B cell (primary cell): ENCODE results near the gene SNX32. TPM values are rescaled to one million over a fixed set of nuclear protein-coding genes. Genes with fewer than 3 reads are reported as not detected.

ENCODE experiments used
- ATAC-seq: fragments of 200-7000 bp; cut with Tn5 transposase; one replicate; pipeline ENCODE4 v1.10.0; 2021; ENCODE audit warnings: low read depth, mild to moderate bottlenecking, moderate number of reproducible peaks, moderate library complexity
- CTCF ChIA-PET: fragments of 350-600 bp; sonication (Branson Sonifier 250); formaldehyde crosslinking; loops from one replicate; lab custom pipeline; 2021; ENCODE audit warnings: antibody characterized with exemption, inconsistent platforms; lab: Charles Lee
- POLR2A ChIA-PET: fragments of 350-600 bp; sonication (Branson Sonifier 250); formaldehyde crosslinking; loops from one replicate; lab custom pipeline; 2021; ENCODE audit warnings: antibody characterized with exemption; lab: Charles Lee
- DNase-seq: peaks from one replicate; pipeline ENCODE4 v3.0.0; 2013
- H2AFZ ChIP-seq: 2 replicates; pipeline ENCODE4 v1.6.1; 2012; ENCODE audit warnings: mild to moderate bottlenecking, low read depth, low read length; ENCODE audit not compliant: insufficient read depth, poor library complexity, severe bottlenecking
- H3K27ac ChIP-seq, 2 donors: 1 replicate in 1 of 2; 2 replicates in 1 of 2; pipeline ENCODE4 v1.5.1; 2012 to 2013; ENCODE audit warnings: low read length in 2 of 2, mild to moderate bottlenecking in 2 of 2, moderate library complexity in 1 of 2
- H3K27me3 ChIP-seq, 4 experiments: fragments of 200-600 bp in 1 of 4; sonication (generic) in 1 of 4; replicated peaks in 1 of 4; 1 replicate in 2 of 4; 2 replicates in 2 of 4; pipeline versions ENCODE4 v1.6.1 to v1.7.0; 2013 to 2016; ENCODE audit warnings: low read length in 3 of 4, mild to moderate bottlenecking in 2 of 4, mixed read lengths in 1 of 4, moderate library complexity in 1 of 4; ENCODE audit not compliant: insufficient read depth in 4 of 4, control insufficient read depth in 3 of 4; ENCODE audit errors: control extremely low read depth in 1 of 4
- H3K36me3 ChIP-seq, 2 experiments: replicated peaks in 1 of 2; 1 replicate in 1 of 2; 2 replicates in 1 of 2; pipeline versions ENCODE4 v1.6.1 to v1.7.1; 2013; ENCODE audit warnings: low read length in 1 of 2; ENCODE audit not compliant: insufficient read depth in 2 of 2, control insufficient read depth in 1 of 2; ENCODE audit errors: control extremely low read depth in 1 of 2, extremely low read depth in 1 of 2
- H3K4me1 ChIP-seq, 2 donors: fragments of 200-600 bp in 1 of 2; sonication (generic) in 1 of 2; 1 replicate in 1 of 2; 2 replicates in 1 of 2; pipeline versions ENCODE4 v1.5.1 to v1.6.1; 2013 to 2017; ENCODE audit warnings: low read length in 2 of 2; ENCODE audit not compliant: control insufficient read depth in 2 of 2, insufficient read depth in 2 of 2
- H3K4me2 ChIP-seq: replicated peaks from 2 replicates; pipeline ENCODE3; 2012; ENCODE audit warnings: mild to moderate bottlenecking, low read depth, low read length; ENCODE audit not compliant: poor library complexity, severe bottlenecking
- H3K4me3 ChIP-seq, 5 experiments: fragments of 200-600 bp in 1 of 5; sonication (generic) in 1 of 5; 1 replicate in 3 of 5; 2 replicates in 2 of 5; pipeline versions ENCODE4 v1.5.1 to v1.7.0; 2011 to 2016; ENCODE audit warnings: low read length in 4 of 5, mild to moderate bottlenecking in 4 of 5, low read depth in 2 of 5, control low read depth in 1 of 5, moderate library complexity in 1 of 5; ENCODE audit not compliant: insufficient read depth in 1 of 5; ENCODE audit errors: control extremely low read depth in 1 of 5, extremely low read depth in 1 of 5
- H3K79me2 ChIP-seq: fragments of 200-600 bp; sonication (generic); one replicate; pipeline ENCODE4 v1.6.0; 2016; ENCODE audit warnings: low read length; ENCODE audit not compliant: control insufficient read depth, insufficient read depth
- H3K9ac ChIP-seq: fragments of 200-600 bp; sonication (generic); 2 replicates; pipeline ENCODE4 v1.6.1; 2017; ENCODE audit warnings: mild to moderate bottlenecking, low read length, moderate library complexity
- H3K9me3 ChIP-seq, 3 donors: one replicate each; pipeline versions ENCODE4 v1.6.1 to v1.7.1; 2013; ENCODE audit warnings: low read length in 2 of 3; ENCODE audit not compliant: control insufficient read depth in 2 of 3, insufficient read depth in 1 of 3; ENCODE audit errors: control extremely low read depth in 1 of 3
- H4K20me1 ChIP-seq: 2 replicates; pipeline ENCODE4 v1.6.0; 2012; ENCODE audit warnings: mild to moderate bottlenecking, low read length; ENCODE audit not compliant: insufficient read depth, control insufficient read depth, poor library complexity, severe bottlenecking
- H3K27ac Mint-ChIP-seq: one replicate; pipeline ENCODE4 v1.8.0; 2021; ENCODE audit warnings: mixed read lengths
- H3K27me3 Mint-ChIP-seq: one replicate; pipeline ENCODE4 v1.8.0; 2021; ENCODE audit warnings: mixed read lengths
- H3K4me1 Mint-ChIP-seq: one replicate; pipeline ENCODE4 v1.8.0; 2021; ENCODE audit warnings: mixed read lengths
- H3K4me3 Mint-ChIP-seq: one replicate; pipeline ENCODE4 v1.8.0; 2021; ENCODE audit warnings: mixed read lengths
- H3K9me3 Mint-ChIP-seq: one replicate; pipeline ENCODE4 v1.8.0; 2022; ENCODE audit warnings: mixed read lengths; ENCODE audit not compliant: insufficient read depth
- EZH2 ChIP-seq: IDR thresholded peaks from 2 replicates; pipeline ENCODE4 v1.6.1; 2012; ENCODE audit warnings: borderline replicate concordance, low read depth, mild to moderate bottlenecking, moderate library complexity, low read length; ENCODE audit not compliant: insufficient read depth, poor library complexity, severe bottlenecking
- WGBS: methylation state at CpG from one replicate; pipeline ENCODE4 v1.1.5; 2013; ENCODE audit warnings: missing lambda C conversion rate; ENCODE audit not compliant: insufficient coverage; 5-methylcytosine and 5-hydroxymethylcytosine counted together
- intact Hi-C: fragments of 100-400 bp; cut with micrococcal nuclease; formaldehyde crosslinking; loops from one replicate; pipeline ENCODE4 v1.10.0; 2022
- polyA plus RNA-seq: library from polyadenylated mRNA; depleted of rRNA; stranded (reverse); fragments of >200 nt; gene quantifications from 2 replicates; pipeline ENCODE4 v1.2.3, GENCODE V29; 2012
- total RNA-seq, 2 donors: library from RNA; stranded (reverse); fragments of 120-200 nt in 1 of 2; gene quantifications; 1 replicate in 1 of 2; 2 replicates in 1 of 2; pipeline versions ENCODE4 v1.2.3 to v1.2.4, GENCODE V29; 2013 to 2022
- TF ChIP-seq, protein P1 (sequence below): fragments of 200-600 bp; IDR thresholded peaks from one replicate; pipeline ENCODE4 v1.8.0; 2022; ENCODE audit warnings: antibody characterized with exemption, mild to moderate bottlenecking

The SNX32 gene
- total and polyA plus RNA-seq, 2 donors (not counting 1 experiment from before 2014, with no cell fraction given), result 0.57 to 0.89 TPM

DNA sequence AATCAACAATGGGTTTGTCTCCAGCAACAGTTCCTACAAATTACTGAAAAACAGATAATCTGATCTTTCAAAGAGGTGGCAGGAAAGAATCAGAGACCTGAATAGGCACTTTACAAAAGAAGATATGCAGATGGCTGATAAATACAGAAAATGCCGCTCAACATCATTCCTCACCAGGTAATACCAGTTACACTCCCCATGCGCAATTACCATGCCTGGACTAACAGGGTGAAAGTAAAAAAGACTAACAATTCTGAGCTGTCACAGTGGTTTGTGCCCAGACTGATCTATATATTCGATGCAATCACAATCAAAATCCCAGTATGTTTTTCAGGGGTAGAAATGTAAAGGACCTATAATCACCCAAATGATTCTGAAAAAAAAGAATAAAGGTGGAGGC, 10.0 kb downstream of the SNX32 start:
- no peaks in the 10 kb centered on the region for H3K36me3 ChIP-seq
- Mint-ChIP-seq H3K4me1 (no peaks in the 10 kb centered on the region), H3K27me3 (no peaks in the 10 kb centered on the region), H3K9me3 (no peaks in the 10 kb centered on the region), H3K4me3 (no peak overlapping the region), H3K27ac (no peak overlapping the region)
- H3K9ac ChIP-seq, result no peak overlapping the region
- no peak overlapping the region for H3K4me3 ChIP-seq
- H3K9me3 ChIP-seq, result no peaks in the 10 kb centered on the region
- TF ChIP-seq, protein P1, sequence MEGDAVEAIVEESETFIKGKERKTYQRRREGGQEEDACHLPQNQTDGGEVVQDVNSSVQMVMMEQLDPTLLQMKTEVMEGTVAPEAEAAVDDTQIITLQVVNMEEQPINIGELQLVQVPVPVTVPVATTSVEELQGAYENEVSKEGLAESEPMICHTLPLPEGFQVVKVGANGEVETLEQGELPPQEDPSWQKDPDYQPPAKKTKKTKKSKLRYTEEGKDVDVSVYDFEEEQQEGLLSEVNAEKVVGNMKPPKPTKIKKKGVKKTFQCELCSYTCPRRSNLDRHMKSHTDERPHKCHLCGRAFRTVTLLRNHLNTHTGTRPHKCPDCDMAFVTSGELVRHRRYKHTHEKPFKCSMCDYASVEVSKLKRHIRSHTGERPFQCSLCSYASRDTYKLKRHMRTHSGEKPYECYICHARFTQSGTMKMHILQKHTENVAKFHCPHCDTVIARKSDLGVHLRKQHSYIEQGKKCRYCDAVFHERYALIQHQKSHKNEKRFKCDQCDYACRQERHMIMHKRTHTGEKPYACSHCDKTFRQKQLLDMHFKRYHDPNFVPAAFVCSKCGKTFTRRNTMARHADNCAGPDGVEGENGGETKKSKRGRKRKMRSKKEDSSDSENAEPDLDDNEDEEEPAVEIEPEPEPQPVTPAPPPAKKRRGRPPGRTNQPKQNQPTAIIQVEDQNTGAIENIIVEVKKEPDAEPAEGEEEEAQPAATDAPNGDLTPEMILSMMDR, result no peak
- no CpG with 5 or more reads among the region's 3 CpGs for WGBS
- ChIA-PET POLR2A (no interaction called here), CTCF (no interaction called here)
- H3K27me3 ChIP-seq, result no peaks in the 10 kb centered on the region
- ATAC-seq (no peak), DNase-seq (no peak)
- no peak overlapping the region for H3K27ac ChIP-seq
- no peaks in the 10 kb centered on the region for H3K79me2 ChIP-seq
- H3K4me2 ChIP-seq, result no peak overlapping the region
- H2AFZ ChIP-seq, result no peak overlapping the region
- intact Hi-C loops, result no loop called here
- no peaks in the 10 kb centered on the region for H3K4me1 ChIP-seq
- H4K20me1 ChIP-seq, result no peaks in the 10 kb centered on the region

DNA sequence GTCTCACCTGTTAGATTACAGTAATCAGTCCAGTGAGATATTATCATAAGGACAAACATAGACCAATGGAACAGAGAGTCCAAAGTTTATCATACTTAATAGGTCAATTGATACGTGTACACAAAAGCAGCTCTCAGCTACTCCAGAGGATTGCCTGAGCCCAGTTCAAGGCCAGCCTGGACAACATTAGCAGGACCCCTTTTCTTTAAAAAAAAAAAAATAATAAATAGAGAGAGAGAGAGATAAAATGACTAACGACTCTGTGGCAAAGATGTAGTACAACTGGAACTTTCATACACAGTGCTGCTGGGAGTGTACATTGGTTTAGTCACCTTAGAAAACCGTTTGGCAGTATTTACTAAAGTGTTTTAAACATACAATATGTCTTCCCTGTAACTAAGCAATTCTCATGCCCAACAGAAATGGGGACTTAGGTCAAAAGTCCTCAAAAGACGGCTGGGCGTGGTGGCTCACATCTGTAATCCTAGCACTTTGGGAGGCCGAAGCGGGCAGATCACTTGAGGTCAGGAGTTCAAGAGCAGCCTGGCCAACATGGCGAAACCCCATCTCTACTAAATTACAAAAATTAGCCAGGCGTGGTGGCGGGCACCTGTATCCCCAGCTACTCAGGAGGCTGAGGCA, 10.6 kb downstream of the SNX32 start:
- WGBS, result 97% methylated on average over 6 of the region's 10 CpGs
- POLR2A ChIA-PET, result interaction anchor here (0.7 kb wide), 1 partner anchor 15 kb away, joined by 4 read pairs; no protein-coding TSS in a partner anchor
- no peaks in the 10 kb centered on the region for H3K4me1 Mint-ChIP-seq

More for the DNA sequence above, 10.6 kb downstream of the SNX32 start:
- Histone ChIP-seq H3K27ac (no peak overlapping the region), H3K4me1 (no peaks in the 10 kb centered on the region), H3K36me3 (no peaks in the 10 kb centered on the region), H3K4me2 (no peak overlapping the region), H3K27me3 (no peaks in the 10 kb centered on the region), H3K79me2 (no peaks in the 10 kb centered on the region), H3K9me3 (no peaks in the 10 kb centered on the region), H3K4me3 (no peak overlapping the region), H4K20me1 (no peaks in the 10 kb centered on the region), H2AFZ (no peak overlapping the region), H3K9ac (no peak overlapping the region)
- no peak for DNase-seq
- CTCF ChIA-PET, result interaction anchor here (1.1 kb wide), 1 partner anchor 19 kb away, joined by 4 read pairs; no protein-coding TSS in a partner anchor
- H3K9me3 Mint-ChIP-seq, result no peaks in the 10 kb centered on the region
- H3K4me3 Mint-ChIP-seq, result no peak overlapping the region
- intact Hi-C loops, result no loop called here
- TF ChIP-seq EZH2, result no peak
- TF ChIP-seq, protein P1, result no peak
- H3K27me3 Mint-ChIP-seq, result no peaks in the 10 kb centered on the region
- no peak overlapping the region for H3K27ac Mint-ChIP-seq
- no peak for ATAC-seq
